ENCODE data around the gene CYLD. TPM values are rescaled to one million over a fixed set of nuclear protein-coding genes. Genes with fewer than 3 reads are reported as not detected.

The CYLD gene
- total RNA-seq, 1 donor from 2014 or later, result 33.9 TPM

DNA sequence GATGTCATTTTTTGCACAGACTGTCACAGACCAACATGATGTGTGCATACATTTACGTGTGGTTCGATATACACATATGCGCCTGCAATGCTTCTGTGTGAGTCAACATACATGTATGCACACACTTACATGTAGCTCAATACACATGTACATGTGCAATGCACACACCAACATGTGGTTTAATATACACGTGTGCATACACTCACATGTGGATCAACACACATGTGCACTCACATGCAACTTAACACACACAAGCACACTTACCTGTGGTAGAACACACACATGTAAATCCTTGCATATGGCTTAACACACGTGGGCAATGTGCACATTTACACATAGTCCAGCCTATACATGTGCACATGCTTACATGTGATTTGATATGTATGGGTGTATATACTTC lies 97.5 kb downstream of the CYLD start:
- H3K9me3 ChIP-seq, result no peaks in the 10 kb centered on the region
- H3K27ac ChIP-seq, result no peak overlapping the region
- DNase-seq (ENCODE audit: extremely low spot score in 2 of 2), result peak; percentile 28 to 32
- no peaks in the 10 kb centered on the region for H3K36me3 ChIP-seq
- H3K4me3 ChIP-seq, result no peak overlapping the region
- H3K27me3 ChIP-seq, result no peaks in the 10 kb centered on the region
- no peak for TF ChIP-seq POLR2AphosphoS5 (IDR thresholded peaks at IDR 0.05; ENCODE audit: insufficient read depth in 1 of 2, low read depth in 1 of 2)
- no peak for TF ChIP-seq POLR2A (IDR thresholded peaks at IDR 0.05)
- TF ChIP-seq, protein P1, sequence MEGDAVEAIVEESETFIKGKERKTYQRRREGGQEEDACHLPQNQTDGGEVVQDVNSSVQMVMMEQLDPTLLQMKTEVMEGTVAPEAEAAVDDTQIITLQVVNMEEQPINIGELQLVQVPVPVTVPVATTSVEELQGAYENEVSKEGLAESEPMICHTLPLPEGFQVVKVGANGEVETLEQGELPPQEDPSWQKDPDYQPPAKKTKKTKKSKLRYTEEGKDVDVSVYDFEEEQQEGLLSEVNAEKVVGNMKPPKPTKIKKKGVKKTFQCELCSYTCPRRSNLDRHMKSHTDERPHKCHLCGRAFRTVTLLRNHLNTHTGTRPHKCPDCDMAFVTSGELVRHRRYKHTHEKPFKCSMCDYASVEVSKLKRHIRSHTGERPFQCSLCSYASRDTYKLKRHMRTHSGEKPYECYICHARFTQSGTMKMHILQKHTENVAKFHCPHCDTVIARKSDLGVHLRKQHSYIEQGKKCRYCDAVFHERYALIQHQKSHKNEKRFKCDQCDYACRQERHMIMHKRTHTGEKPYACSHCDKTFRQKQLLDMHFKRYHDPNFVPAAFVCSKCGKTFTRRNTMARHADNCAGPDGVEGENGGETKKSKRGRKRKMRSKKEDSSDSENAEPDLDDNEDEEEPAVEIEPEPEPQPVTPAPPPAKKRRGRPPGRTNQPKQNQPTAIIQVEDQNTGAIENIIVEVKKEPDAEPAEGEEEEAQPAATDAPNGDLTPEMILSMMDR (IDR thresholded peaks at IDR 0.05), result no peak
- peaks cover 6% of the 10 kb centered on the region for H3K4me1 ChIP-seq
- intact Hi-C loops (cut with DNase I), result no loop called here

DNA sequence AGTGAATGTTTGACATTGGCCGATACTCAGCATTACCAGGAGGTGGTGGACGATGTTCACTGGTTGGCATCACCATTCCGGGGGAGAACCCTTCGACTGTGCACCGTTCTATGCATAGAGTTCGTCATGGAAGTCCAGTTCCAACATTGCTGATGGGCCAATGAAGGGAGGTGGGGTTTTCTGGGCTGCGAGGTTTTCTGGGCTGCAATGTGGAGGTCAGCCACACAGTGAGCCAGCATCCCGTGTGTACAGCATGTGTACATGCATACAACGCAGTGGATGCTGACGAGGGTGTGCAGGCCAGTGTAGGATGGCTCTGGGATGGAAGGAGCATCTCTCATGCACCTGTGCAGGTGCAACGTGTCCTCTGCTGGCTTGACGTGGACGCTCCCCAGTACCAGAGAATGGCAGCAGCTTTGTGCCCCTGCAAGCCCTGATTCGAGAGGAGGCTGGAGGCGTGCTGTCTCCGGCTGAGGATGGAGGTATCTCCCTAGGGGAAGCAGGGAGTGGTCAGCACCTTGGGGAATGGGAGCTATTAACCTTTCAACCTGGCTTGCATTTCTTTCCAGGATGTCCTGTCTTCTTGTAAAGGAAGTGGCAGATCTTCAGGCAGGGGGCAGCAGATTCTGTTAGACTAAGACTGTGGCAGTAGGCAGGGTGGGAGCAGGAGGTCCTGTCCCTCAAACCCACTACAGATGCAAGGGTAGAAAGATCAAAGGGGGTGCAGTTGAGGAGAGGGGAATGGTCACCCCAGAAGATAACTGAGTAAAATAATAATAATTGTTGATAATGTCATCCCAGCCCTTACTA lies 98.2 kb downstream of the CYLD start:
- Histone ChIP-seq H3K27ac (no peak overlapping the region), H3K4me1 (peaks cover 6% of the 10 kb centered on the region), H3K27me3 (no peaks in the 10 kb centered on the region), H3K4me3 (no peak overlapping the region), H3K9me3 (no peaks in the 10 kb centered on the region), H3K36me3 (no peaks in the 10 kb centered on the region)
- TF ChIP-seq POLR2AphosphoS5 (IDR thresholded peaks at IDR 0.05; ENCODE audit: insufficient read depth in 1 of 2, low read depth in 1 of 2), result no peak
- TF ChIP-seq, protein P1 (IDR thresholded peaks at IDR 0.05), result no peak
- TF ChIP-seq POLR2A (IDR thresholded peaks at IDR 0.05), result no peak
- intact Hi-C loops (cut with DNase I), result no loop called here
- DNase-seq (ENCODE audit: extremely low spot score in 2 of 2), result peak; percentile 52 to 79

DNA sequence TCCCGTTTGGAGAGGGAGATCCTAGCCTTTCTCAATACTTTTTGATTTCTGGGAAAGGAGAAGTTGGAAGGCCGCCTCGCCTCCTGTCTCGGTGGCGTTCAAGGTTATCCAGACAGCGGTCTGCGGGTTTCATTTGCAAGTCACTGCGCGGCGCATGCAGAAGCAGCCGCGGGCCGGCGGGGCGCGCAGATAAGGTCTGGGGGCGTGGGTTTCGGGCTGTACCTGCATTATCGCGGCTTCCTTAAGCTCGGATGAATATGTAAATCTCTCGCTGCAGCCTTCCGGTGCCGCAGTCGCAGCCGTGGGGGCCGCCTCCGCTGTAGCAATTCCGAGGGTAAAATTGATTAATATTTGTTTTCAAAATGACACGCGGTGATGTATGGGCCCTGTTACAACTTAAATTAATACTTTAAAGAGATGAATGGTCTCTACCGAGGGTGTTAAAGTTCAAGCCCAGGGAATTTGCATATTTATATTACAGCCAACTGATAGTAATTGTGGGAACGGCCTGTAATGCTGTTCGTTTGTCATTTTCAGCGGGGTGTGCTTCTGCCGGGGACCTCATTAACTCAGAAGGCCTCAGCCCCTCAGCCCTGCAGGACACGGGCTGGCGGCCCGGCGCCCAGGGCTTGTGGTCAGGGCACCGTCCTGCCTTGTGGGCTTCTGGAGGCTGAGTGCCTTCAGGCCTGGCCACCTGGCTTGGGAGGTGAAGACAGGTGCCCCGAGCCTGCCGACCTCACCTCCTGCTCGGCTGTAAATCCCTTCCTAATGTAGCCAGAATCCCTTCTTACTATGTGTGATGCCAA lies 99.4 kb downstream of the CYLD start:
- H3K4me1 ChIP-seq, result peaks cover 6% of the 10 kb centered on the region
- H3K27ac ChIP-seq, result no peak overlapping the region
- DNase-seq (ENCODE audit: extremely low spot score in 2 of 2), result peak in 1 of 2 donors; percentile 82
- H3K36me3 ChIP-seq, result no peaks in the 10 kb centered on the region
- H3K9me3 ChIP-seq, result no peaks in the 10 kb centered on the region
- TF ChIP-seq POLR2A (IDR thresholded peaks at IDR 0.05) (no peak), POLR2AphosphoS5 (IDR thresholded peaks at IDR 0.05; ENCODE audit: insufficient read depth in 1 of 2, low read depth in 1 of 2) (no peak)
- TF ChIP-seq, protein P1 (IDR thresholded peaks at IDR 0.05), result no peak
- peak overlapping the region; percentile 3 to 22 for H3K4me3 ChIP-seq
- no peaks in the 10 kb centered on the region for H3K27me3 ChIP-seq
- intact Hi-C loops (cut with DNase I), result no loop called here

DNA sequence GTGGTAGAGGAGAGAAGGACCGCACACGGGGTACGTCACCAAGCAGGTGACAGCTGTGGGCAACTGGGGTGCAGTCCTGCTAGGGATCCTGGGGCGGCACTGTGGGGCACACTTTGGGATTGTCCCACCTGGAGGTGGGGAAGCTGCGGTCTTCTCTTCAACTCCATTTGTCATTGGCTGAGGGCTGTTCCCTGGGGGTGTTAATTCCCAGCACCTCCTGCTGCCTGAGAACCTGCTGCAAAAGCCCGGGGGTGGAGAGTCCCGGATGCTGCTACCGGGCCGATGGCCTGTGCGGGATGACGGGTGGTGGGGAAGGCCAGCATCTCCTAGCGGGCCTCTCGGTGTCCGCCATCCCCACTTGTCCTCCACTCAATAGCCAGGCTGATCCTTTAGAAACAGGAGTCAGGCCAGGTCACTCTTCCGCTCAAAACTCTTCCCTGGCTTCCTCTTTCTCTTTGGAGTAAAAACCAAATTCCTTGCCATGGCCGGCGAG lies 100.2 kb downstream of the CYLD start:
- H3K27ac ChIP-seq, result no peak overlapping the region
- H3K36me3 ChIP-seq, result no peaks in the 10 kb centered on the region
- H3K4me3 ChIP-seq, result no peak overlapping the region
- peak; percentile 62 to 82 for DNase-seq (ENCODE audit: extremely low spot score in 2 of 2)
- intact Hi-C loops (cut with DNase I), result no loop called here
- peaks cover 6% of the 10 kb centered on the region for H3K4me1 ChIP-seq
- H3K9me3 ChIP-seq, result no peaks in the 10 kb centered on the region
- H3K27me3 ChIP-seq, result no peaks in the 10 kb centered on the region
- no peak for TF ChIP-seq POLR2A (IDR thresholded peaks at IDR 0.05)
- TF ChIP-seq, protein P1 (IDR thresholded peaks at IDR 0.05), result no peak
- no peak for TF ChIP-seq POLR2AphosphoS5 (IDR thresholded peaks at IDR 0.05; ENCODE audit: insufficient read depth in 1 of 2, low read depth in 1 of 2)

Data from vagina (tissue), 2 donors.